Brain microvascular endothelial cell (primary cell): ENCODE data around the gene DNAJC17.

ENCODE experiments used
- DNase-seq: peaks from one replicate; pipeline ENCODE4 v3.0.0-alpha.2; 2020
- H3K27ac ChIP-seq: fragments of 250-450 bp; sonication (Bioruptor Pico); 2 replicates; pipeline ENCODE4 v1.5.1; 2020; ENCODE audit warnings: mild to moderate bottlenecking, moderate library complexity
- H3K27me3 ChIP-seq: fragments of 250-450 bp; sonication (Bioruptor Pico); replicated peaks from 2 replicates; pipeline ENCODE4 v1.5.1; 2020; ENCODE audit warnings: mild to moderate bottlenecking
- H3K36me3 ChIP-seq: fragments of 250-450 bp; sonication (Bioruptor Pico); replicated peaks from 2 replicates; pipeline ENCODE4 v1.5.1; 2020; ENCODE audit warnings: mild to moderate bottlenecking
- H3K4me3 ChIP-seq: 2 replicates; pipeline ENCODE4 v1.5.1; 2011; ENCODE audit warnings: low read depth, mild to moderate bottlenecking, control low read depth, low read length, moderate library complexity
- CTCF ChIP-seq: IDR thresholded peaks from 2 replicates; pipeline ENCODE4 v1.5.1; 2011; ENCODE audit warnings: low read depth, mild to moderate bottlenecking, moderate library complexity, low read length, control low read depth, inconsistent platforms; ENCODE audit errors: missing control alignments
- in situ Hi-C: cut with HindIII; loops from 2 replicates; pipeline ENCODE4 v1.10.0; 2017; ENCODE audit warnings: low sequenced_read_pairs, low pct_ligation_motif_present

DNAJC17 gene

GRCh38 chr15:40775740-40776536 lies 31.3 kb downstream of the DNAJC17 start:
- Histone ChIP-seq H3K4me3 (no peak overlapping the region), H3K27ac (no peak overlapping the region), H3K36me3 (peaks cover 54% of the 10 kb centered on the region), H3K27me3 (no peaks in the 10 kb centered on the region)
- DNase-seq = no peak
- in situ Hi-C loops = no loop called here
- TF ChIP-seq CTCF = no peak

- Histone ChIP-seq H3K36me3 (peaks cover 54% of the 10 kb centered on the region), H3K4me3 (no peak overlapping the region), H3K27me3 (no peaks in the 10 kb centered on the region), H3K27ac (no peak overlapping the region)
- no peak for DNase-seq
- no peak for TF ChIP-seq CTCF
- in situ Hi-C loops = no loop called here
These were observed 32.3 kb downstream of the DNAJC17 start for GRCh38 chr15:40775007-40775406.

GRCh38 chr15:40773902-40774301 lies 33.4 kb downstream of the DNAJC17 start:
- TF ChIP-seq CTCF = no peak
- Histone ChIP-seq H3K27me3 (no peaks in the 10 kb centered on the region), H3K4me3 (no peak overlapping the region), H3K27ac (no peak overlapping the region), H3K36me3 (peaks cover 48% of the 10 kb centered on the region)
- no peak for DNase-seq
- in situ Hi-C loops = no loop called here

- H3K27me3 ChIP-seq = no peaks in the 10 kb centered on the region
- in situ Hi-C loops = no loop called here
- DNase-seq = no peak
- H3K4me3 ChIP-seq = no peak overlapping the region
- no peak overlapping the region for H3K27ac ChIP-seq
- peaks cover 44% of the 10 kb centered on the region for H3K36me3 ChIP-seq
- no peak for TF ChIP-seq CTCF
These were observed 33.8 kb downstream of the DNAJC17 start for GRCh38 chr15:40773496-40773895.

- peaks cover 35% of the 10 kb centered on the region for H3K36me3 ChIP-seq
- no peak for DNase-seq
- no peaks in the 10 kb centered on the region for H3K27me3 ChIP-seq
- H3K27ac ChIP-seq = no peak overlapping the region
- no peak overlapping the region for H3K4me3 ChIP-seq
- in situ Hi-C loops = no loop called here
- TF ChIP-seq CTCF = no peak
These were observed 35.3 kb downstream of the DNAJC17 start for GRCh38 chr15:40772014-40772413.

- in situ Hi-C loops = no loop called here
- Histone ChIP-seq H3K27me3 (no peaks in the 10 kb centered on the region), H3K27ac (no peak overlapping the region), H3K36me3 (peaks cover 27% of the 10 kb centered on the region), H3K4me3 (no peak overlapping the region)
- DNase-seq = no peak
- no peak for TF ChIP-seq CTCF
These were observed 36.0 kb downstream of the DNAJC17 start for GRCh38 chr15:40771242-40771641.
